Choroid plexus epithelial cell (primary cell): ENCODE data around the gene CAT.
"Not testable (repeated sequence)": the region's sequence is repeated elsewhere in the genome, so short reads cannot be mapped to it uniquely, and the experiment has no call there.

Experiments
- DNase-seq: peaks from one replicate; pipeline ENCODE4 v3.0.0-alpha.2; 2010; ENCODE audit warnings: low read depth
- H3K4me3 ChIP-seq: 2 replicates; pipeline ENCODE4 v1.5.1; 2011; ENCODE audit warnings: low read depth, mild to moderate bottlenecking, control low read depth, low read length, moderate library complexity
- TF ChIP-seq, protein P1 (sequence below): conservative IDR thresholded peaks from 2 replicates; pipeline ENCODE4 v1.5.1; 2011; ENCODE audit warnings: low read depth, mild to moderate bottlenecking, control low read depth, inconsistent platforms, low read length, moderate library complexity

Gene CAT

GRCh38 chr11:34423300-34423699, 15.4 kb upstream of the CAT start:
- H3K4me3 ChIP-seq = no peak overlapping the region
- TF ChIP-seq, protein P1, sequence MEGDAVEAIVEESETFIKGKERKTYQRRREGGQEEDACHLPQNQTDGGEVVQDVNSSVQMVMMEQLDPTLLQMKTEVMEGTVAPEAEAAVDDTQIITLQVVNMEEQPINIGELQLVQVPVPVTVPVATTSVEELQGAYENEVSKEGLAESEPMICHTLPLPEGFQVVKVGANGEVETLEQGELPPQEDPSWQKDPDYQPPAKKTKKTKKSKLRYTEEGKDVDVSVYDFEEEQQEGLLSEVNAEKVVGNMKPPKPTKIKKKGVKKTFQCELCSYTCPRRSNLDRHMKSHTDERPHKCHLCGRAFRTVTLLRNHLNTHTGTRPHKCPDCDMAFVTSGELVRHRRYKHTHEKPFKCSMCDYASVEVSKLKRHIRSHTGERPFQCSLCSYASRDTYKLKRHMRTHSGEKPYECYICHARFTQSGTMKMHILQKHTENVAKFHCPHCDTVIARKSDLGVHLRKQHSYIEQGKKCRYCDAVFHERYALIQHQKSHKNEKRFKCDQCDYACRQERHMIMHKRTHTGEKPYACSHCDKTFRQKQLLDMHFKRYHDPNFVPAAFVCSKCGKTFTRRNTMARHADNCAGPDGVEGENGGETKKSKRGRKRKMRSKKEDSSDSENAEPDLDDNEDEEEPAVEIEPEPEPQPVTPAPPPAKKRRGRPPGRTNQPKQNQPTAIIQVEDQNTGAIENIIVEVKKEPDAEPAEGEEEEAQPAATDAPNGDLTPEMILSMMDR = no peak
- DNase-seq = no peak

DNA sequence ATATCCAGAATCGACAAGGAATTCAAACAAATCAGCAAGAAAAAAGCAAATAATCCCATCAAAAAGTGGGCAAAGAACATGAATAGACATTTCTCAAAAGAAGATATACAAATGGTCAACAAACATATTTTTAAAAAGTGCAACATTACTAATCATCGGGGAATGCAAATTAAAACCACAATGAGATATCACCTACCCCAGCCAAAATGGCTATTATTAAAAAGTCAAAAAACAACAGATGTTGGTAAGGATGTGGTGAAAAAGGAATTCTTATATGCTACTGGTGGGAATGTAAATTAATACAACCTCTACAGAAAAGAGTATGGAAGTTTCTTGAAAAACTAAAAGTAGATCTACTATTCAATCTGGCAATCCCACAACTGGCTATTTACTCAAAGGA, 13.9 kb upstream of the CAT start:
- DNase-seq, H3K4me3 ChIP-seq: not testable (repeated sequence)

- DNase-seq = no peak
- no peak overlapping the region for H3K4me3 ChIP-seq
- TF ChIP-seq, protein P1 = no peak
These were observed 13.4 kb upstream of the CAT start for GRCh38 chr11:34425360-34425759.

DNA sequence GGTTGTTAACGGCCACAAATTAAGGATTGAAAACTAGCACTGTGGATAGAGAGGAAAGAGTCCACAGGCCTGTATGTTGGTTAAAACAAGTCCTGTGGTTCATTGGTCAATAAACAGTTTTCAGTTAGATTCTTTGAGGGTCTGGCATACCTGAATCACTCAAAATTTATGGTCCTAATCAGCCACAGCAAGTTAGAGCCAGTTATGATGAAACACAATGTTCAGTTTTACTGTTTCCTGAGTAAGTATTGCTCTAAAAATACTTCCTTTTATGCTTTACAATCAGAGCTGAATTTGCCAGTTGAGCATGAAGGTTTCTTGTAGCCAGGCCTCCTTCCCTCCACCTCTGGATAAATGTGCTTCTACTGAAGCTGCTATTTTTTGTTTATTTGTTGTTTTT, 12.9 kb upstream of the CAT start:
- H3K4me3 ChIP-seq = no peak overlapping the region

GRCh38 chr11:34426766-34427185, 12.0 kb upstream of the CAT start:
- TF ChIP-seq, protein P1 = no peak
- no peak overlapping the region for H3K4me3 ChIP-seq
- DNase-seq = no peak

More for the DNA sequence above, 12.9 kb upstream of the CAT start:
- TF ChIP-seq, protein P1 = no peak
- DNase-seq = peak; percentile 20

GRCh38 chr11:34427186-34427805, 11.4 kb upstream of the CAT start:
- peak; percentile 94 for DNase-seq
- H3K4me3 ChIP-seq = no peak overlapping the region
- TF ChIP-seq, protein P1 = no peak

DNA sequence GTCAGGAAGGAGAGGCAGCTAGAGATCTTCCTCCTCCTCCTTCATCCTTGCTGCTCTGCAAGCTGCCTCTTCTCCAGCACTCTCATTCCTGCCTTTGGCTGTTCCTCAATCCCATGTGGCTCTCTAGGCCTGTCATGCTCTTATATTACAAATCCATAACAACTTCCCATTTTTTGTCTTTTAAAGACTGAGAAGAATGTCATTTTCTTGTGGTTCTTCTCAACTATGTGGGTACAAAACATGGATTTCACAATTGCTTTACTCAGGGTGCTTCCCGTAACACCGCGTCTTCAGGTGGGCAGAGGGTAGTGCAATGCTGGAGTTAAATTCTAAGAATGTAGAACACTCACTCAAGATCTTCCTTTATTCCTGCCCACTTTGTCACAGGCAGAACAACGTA, 6.8 kb upstream of the CAT start:
- no peak for DNase-seq
- no peak overlapping the region for H3K4me3 ChIP-seq
- TF ChIP-seq, protein P1 = no peak
